ENCODE measurements around the gene RAB17.
A peak's percentile ranks its signal among the peaks of the same experiment; 100 is the strongest.

RAB17 gene

DNA sequence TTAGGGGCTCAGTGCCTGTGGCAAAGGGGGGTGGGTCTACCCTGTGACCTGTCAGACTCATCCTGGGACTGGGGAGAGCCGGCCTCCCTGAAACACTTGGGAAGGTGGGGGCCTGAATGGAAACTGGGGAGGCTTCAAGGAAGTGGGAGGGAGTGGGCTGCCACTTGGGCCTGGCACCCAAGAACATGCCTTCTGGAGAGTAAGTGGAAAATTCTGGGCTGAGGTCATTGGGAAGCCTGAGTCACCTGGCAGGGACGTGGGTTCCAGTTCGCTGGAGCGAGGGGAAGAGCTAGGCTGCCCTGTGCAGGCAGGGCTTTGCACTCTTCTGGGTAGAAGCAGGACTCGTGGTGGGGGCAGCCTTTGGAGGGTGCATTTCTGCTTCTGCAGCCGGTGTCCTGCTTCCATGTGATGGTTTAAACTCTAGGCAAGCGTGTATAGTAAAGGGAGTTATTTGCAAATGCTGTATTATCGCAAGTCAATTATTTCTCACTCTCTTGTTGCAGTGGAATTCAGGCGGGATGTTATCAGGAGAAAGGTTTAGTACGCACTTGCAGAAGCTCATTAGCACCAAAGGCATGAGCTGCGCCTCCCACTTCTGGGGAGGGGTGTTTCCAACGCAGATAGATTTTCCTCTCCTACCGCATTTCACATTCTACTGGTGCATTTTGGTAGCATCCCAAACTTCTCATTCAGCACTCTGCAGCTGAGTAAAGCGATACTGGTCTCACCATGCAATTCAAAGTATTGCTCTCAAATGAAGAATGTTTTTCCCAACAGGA is 40.7 kb upstream of the RAB17 start:
- no peak overlapping the region for H3K4me3 ChIP-seq (ENCODE audit: insufficient read depth, low read depth, low read length)
- H3K4me1 ChIP-seq (ENCODE audit: control insufficient read depth, insufficient read depth, low read length) = peaks cover 9% of the 10 kb centered on the region
- no peaks in the 10 kb centered on the region for H3K9me3 ChIP-seq (ENCODE audit: control insufficient read depth, low read length)
- H3K27ac ChIP-seq (ENCODE audit: insufficient read depth, low read depth, low read length, poor library complexity, severe bottlenecking) = no peak overlapping the region
- H3K36me3 ChIP-seq (ENCODE audit: control insufficient read depth, insufficient read depth, low read length) = no peaks in the 10 kb centered on the region
- peaks cover 28% of the 10 kb centered on the region for H3K27me3 ChIP-seq (ENCODE audit: control insufficient read depth, insufficient read depth, low read length, poor library complexity, severe bottlenecking)
- WGBS, 2 experiments = 92 to 93% methylated on average over 14 of the region's 14 CpGs

DNA sequence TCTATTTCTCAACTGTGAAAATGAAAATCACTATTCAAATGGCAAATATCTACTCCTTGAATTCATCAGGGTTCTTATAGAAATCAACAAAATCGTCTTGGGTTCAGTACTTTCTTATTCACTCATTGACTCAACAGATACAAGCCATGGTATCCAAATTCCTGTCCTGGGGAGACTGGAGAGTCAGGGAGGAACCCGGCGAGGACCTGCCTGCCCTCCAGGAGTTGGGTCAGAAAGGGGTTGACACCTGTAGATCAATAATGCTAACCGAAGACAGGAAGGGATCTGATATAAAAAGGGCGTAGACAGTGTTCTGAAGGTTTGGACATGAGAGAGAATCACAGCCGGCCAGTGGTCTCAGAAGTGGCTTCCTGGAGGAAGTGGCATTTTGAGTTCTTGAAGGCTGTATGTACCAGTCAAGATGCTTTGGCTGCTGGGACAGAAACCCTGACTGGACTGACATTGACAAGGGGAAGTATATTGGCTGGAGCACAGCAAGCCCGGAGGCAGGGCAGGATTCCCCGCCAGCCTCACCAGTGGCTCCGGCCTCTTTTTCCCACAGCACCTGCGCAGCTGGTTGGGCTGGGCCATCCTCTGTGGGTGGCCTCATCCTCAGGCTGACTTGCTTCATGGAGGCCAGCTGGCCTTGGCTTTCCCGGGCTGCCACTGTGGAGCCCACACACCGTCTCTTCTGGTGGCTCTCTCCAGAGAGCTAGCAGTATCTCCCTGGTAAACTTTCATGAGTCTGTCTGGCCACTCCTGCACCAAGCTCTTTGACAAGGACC is 39.9 kb upstream of the RAB17 start:
- 92 to 95% methylated on average over 12 of the region's 12 CpGs for WGBS, 2 experiments
- Histone ChIP-seq H3K4me3 (ENCODE audit: insufficient read depth, low read depth, low read length) (no peak overlapping the region), H3K9me3 (ENCODE audit: control insufficient read depth, low read length) (no peaks in the 10 kb centered on the region), H3K27me3 (ENCODE audit: control insufficient read depth, insufficient read depth, low read length, poor library complexity, severe bottlenecking) (peaks cover 36% of the 10 kb centered on the region), H3K27ac (ENCODE audit: insufficient read depth, low read depth, low read length, poor library complexity, severe bottlenecking) (no peak overlapping the region), H3K36me3 (ENCODE audit: control insufficient read depth, insufficient read depth, low read length) (no peaks in the 10 kb centered on the region), H3K4me1 (ENCODE audit: control insufficient read depth, insufficient read depth, low read length) (peaks cover 9% of the 10 kb centered on the region)

DNA sequence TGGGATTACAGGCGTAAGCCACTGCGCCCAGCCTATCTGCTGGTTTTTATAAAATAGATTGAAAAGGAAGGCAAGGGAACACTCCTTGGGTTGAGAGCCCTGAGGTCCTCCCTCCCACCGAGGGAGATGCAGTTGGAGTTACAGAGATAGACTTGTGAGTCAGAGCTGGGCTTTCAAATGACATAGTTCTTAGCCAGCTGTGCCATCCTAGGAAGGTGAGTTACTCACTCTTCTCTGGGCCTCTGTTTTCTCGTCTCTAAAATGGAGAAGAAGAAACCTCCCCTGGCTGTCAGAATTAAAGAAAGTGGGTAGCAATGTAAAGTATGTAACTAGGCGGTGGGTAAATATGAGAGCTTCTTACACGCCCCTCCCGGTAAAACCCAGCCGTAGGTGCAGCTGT is 39.2 kb upstream of the RAB17 start:
- WGBS, 2 experiments = 92 to 96% methylated on average over 8 of the region's 8 CpGs
- peaks cover 9% of the 10 kb centered on the region for H3K4me1 ChIP-seq (ENCODE audit: control insufficient read depth, insufficient read depth, low read length)
- H3K27me3 ChIP-seq (ENCODE audit: control insufficient read depth, insufficient read depth, low read length, poor library complexity, severe bottlenecking) = peaks cover 36% of the 10 kb centered on the region
- no peaks in the 10 kb centered on the region for H3K36me3 ChIP-seq (ENCODE audit: control insufficient read depth, insufficient read depth, low read length)
- H3K4me3 ChIP-seq (ENCODE audit: insufficient read depth, low read depth, low read length) = no peak overlapping the region
- H3K9me3 ChIP-seq (ENCODE audit: control insufficient read depth, low read length) = no peaks in the 10 kb centered on the region
- H3K27ac ChIP-seq (ENCODE audit: insufficient read depth, low read depth, low read length, poor library complexity, severe bottlenecking) = no peak overlapping the region

DNA sequence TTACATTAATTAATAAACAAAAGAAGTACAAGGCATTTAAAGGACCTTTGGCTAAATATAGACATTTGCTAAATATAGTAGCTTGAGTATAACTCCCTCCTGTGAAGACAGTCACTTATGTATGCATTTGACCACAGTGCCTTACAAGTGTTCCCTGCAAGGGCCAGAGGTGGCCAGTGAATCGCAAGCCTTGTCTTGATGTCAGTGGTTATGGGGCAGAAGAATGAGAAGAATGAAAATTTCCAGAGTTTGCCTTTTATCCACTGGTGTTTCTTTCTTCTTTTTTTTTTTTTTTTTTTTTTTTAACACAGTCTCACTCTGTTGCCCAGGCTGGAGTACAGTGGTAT is 38.6 kb upstream of the RAB17 start:
- Histone ChIP-seq H3K27ac (ENCODE audit: insufficient read depth, low read depth, low read length, poor library complexity, severe bottlenecking) (no peak overlapping the region), H3K4me1 (ENCODE audit: control insufficient read depth, insufficient read depth, low read length) (peaks cover 9% of the 10 kb centered on the region), H3K36me3 (ENCODE audit: control insufficient read depth, insufficient read depth, low read length) (no peaks in the 10 kb centered on the region), H3K4me3 (ENCODE audit: insufficient read depth, low read depth, low read length) (no peak overlapping the region), H3K9me3 (ENCODE audit: control insufficient read depth, low read length) (no peaks in the 10 kb centered on the region), H3K27me3 (ENCODE audit: control insufficient read depth, insufficient read depth, low read length, poor library complexity, severe bottlenecking) (peaks cover 36% of the 10 kb centered on the region)
- WGBS, 2 experiments = 100% methylated on average over 1 of the region's 1 CpG

DNA sequence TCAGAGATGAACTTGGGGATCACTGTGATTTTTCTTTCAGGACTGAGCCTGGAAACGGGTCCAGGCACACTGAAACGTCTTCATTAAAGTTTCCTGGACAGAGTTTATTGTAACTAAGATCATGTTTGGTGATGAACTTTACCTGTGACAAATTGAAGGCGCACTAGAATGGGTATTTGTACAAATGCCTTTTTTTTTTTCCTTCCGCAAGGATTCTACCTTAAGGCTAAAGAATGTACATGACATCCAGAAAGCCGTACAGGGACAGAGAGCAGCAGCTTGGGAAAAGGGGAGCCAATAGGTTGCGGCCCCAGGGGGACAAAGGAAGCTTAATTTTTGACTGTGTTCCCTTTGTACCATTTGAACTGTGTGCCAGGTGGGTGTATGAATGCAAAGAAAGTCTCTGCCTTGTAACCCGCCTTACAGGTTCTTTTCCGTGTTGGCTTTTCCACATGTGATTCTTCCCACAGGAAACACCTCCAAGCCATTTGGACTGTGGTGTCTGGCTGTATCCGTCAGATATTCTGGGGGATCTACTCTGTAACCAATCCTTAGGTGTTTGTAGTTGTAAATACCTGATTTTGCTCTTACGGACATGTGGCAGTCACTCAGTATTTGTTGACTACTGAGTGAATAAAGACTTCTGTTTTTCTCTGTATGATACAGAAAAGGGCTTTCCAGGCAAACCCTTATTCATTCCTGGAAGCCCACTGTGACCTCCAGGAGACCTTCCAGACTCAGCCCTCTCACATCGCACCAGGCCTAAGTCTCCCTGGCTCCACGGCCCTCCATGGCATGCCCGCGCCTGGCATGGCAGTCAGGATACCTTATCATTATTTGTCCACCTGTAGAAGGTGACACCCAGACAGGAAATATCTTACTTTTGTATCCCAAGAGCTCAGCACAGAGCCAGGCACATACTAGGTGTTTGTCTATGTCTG is 38.0 kb upstream of the RAB17 start:
- Histone ChIP-seq H3K4me3 (ENCODE audit: insufficient read depth, low read depth, low read length) (peak overlapping the region; percentile 61), H3K27me3 (ENCODE audit: control insufficient read depth, insufficient read depth, low read length, poor library complexity, severe bottlenecking) (peaks cover 36% of the 10 kb centered on the region), H3K4me1 (ENCODE audit: control insufficient read depth, insufficient read depth, low read length) (peaks cover 9% of the 10 kb centered on the region), H3K27ac (ENCODE audit: insufficient read depth, low read depth, low read length, poor library complexity, severe bottlenecking) (no peak overlapping the region), H3K9me3 (ENCODE audit: control insufficient read depth, low read length) (no peaks in the 10 kb centered on the region), H3K36me3 (ENCODE audit: control insufficient read depth, insufficient read depth, low read length) (no peaks in the 10 kb centered on the region)
- 73 to 78% methylated on average over 13 to 14 of the region's 14 CpGs for WGBS, 2 experiments

DNA sequence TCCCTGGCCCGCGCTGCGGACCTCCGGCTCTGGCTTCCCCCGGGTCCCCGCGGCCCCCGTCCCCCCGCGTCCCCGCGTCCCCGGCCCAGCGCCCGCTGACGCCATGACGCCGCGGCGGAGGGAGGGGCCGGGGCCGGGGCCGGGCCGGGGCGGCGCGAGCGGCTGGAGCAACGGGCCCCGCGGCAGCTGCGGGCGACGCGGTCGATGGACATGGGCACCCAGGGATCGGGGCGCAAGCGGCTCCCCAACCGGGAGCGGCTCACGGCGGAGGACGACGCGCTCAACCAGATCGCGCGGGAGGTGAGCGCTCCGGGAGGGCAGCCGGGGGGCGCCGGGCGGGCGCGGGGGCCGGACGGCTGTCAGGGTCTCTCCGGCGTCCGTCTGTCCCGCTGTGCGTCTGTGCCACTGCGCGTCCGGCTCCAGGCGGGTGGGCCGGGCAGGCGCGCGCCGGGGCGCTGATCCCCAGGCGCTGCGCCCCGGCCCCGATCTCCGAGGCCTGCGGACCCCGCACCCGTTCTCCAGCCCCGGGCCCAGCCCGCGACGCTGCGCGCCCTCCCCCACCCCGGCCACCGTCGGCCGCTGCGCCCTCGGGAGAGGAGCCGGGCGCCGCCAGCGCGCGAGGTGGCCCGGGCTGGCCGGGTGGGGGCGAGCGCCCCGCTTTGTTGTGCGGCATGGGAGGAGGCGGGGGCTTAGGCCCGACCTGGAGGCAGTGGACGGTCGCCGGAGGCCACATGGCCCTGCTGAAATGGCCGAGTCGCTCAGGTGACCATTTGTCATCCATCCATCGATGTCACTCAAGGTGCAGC is 37.1 kb upstream of the RAB17 start, which contains the start of gene LRRFIP1:
TSS of gene LRRFIP1 (plus strand) at position 147 of the 806 bp plus-strand sequence. CDS start at position 205, 58 bp downstream.
- peaks cover 36% of the 10 kb centered on the region for H3K27me3 ChIP-seq (ENCODE audit: control insufficient read depth, insufficient read depth, low read length, poor library complexity, severe bottlenecking)
- WGBS, 2 experiments = 1% methylated on average over 114 of the region's 114 CpGs

DNA sequence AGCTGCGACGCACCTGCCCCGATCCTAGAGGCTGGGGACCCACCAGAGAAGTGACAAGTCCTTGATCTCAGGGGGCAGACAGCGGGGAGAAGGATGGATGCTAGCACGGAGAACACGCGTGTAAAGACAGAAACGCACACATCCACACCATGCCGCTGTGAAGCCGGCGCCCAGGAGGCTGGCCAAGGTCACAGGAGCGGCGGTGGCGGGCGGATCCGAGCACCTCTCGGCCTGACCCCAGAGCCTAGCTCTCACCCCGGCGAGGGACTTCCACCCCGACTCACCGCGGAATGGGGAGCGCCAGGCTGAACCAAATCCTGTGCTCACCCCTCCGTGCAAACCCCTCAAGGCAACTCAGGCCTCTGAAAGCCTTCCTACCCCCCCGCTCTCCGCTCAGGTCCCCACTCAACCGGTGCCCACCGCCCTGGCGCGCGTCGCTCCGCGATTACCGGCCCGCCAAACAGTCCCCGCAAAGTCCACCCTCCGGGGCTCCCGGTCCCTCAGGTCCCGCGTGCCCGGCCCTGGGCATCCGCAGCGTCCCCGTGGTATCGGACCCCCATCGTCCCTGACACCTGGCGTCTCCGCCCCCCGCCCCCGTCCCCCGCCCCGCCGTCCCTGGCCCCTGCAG is 36.4 kb upstream of the RAB17 start:
- no peak overlapping the region for H3K27ac ChIP-seq (ENCODE audit: insufficient read depth, low read depth, low read length, poor library complexity, severe bottlenecking)
- H3K36me3 ChIP-seq (ENCODE audit: control insufficient read depth, insufficient read depth, low read length) = no peaks in the 10 kb centered on the region
- H3K4me1 ChIP-seq (ENCODE audit: control insufficient read depth, insufficient read depth, low read length) = peaks cover 9% of the 10 kb centered on the region
- H3K9me3 ChIP-seq (ENCODE audit: control insufficient read depth, low read length) = no peaks in the 10 kb centered on the region
- peak overlapping the region; percentile 61 for H3K4me3 ChIP-seq (ENCODE audit: insufficient read depth, low read depth, low read length)
- peaks cover 36% of the 10 kb centered on the region for H3K27me3 ChIP-seq (ENCODE audit: control insufficient read depth, insufficient read depth, low read length, poor library complexity, severe bottlenecking)
- WGBS, 2 experiments = 13% methylated on average over 54 of the region's 54 CpGs

More for the DNA sequence above, 37.1 kb upstream of the RAB17 start, which contains the start of gene LRRFIP1:
- no peaks in the 10 kb centered on the region for H3K9me3 ChIP-seq (ENCODE audit: control insufficient read depth, low read length)
- H3K4me1 ChIP-seq (ENCODE audit: control insufficient read depth, insufficient read depth, low read length) = peaks cover 9% of the 10 kb centered on the region
- H3K27ac ChIP-seq (ENCODE audit: insufficient read depth, low read depth, low read length, poor library complexity, severe bottlenecking) = no peak within 1 kb of the TSS
- H3K4me3 ChIP-seq (ENCODE audit: insufficient read depth, low read depth, low read length) = peak within 1 kb of the TSS; percentile 61
- no peaks in the 10 kb centered on the region for H3K36me3 ChIP-seq (ENCODE audit: control insufficient read depth, insufficient read depth, low read length)

DNA sequence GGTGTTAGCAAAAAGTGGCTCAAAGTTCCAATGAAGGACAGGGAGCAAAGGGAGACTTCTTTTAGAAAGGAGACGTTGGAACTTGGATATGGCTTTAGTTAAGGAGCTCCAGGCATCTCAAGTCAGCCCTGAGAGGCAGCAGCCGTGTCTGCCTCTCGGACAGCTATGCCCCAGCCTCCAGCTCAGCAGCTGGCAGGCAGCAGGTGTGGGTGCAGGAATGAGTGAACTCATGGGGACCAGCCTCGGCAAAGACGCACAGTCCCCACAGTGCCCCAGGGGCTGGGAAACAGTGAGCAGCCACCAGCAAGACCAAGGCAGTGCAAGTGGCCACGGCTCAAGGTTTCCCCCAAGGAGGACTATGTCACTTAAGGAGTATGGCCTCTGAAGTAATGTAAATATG is 35.2 kb upstream of the RAB17 start:
- Histone ChIP-seq H3K4me3 (ENCODE audit: insufficient read depth, low read depth, low read length) (no peak overlapping the region), H3K27ac (ENCODE audit: insufficient read depth, low read depth, low read length, poor library complexity, severe bottlenecking) (no peak overlapping the region), H3K4me1 (ENCODE audit: control insufficient read depth, insufficient read depth, low read length) (peaks cover 9% of the 10 kb centered on the region), H3K27me3 (ENCODE audit: control insufficient read depth, insufficient read depth, low read length, poor library complexity, severe bottlenecking) (peaks cover 36% of the 10 kb centered on the region), H3K36me3 (ENCODE audit: control insufficient read depth, insufficient read depth, low read length) (no peaks in the 10 kb centered on the region), H3K9me3 (ENCODE audit: control insufficient read depth, low read length) (no peaks in the 10 kb centered on the region)
- 88 to 94% methylated on average over 6 of the region's 6 CpGs for WGBS, 2 experiments

DNA sequence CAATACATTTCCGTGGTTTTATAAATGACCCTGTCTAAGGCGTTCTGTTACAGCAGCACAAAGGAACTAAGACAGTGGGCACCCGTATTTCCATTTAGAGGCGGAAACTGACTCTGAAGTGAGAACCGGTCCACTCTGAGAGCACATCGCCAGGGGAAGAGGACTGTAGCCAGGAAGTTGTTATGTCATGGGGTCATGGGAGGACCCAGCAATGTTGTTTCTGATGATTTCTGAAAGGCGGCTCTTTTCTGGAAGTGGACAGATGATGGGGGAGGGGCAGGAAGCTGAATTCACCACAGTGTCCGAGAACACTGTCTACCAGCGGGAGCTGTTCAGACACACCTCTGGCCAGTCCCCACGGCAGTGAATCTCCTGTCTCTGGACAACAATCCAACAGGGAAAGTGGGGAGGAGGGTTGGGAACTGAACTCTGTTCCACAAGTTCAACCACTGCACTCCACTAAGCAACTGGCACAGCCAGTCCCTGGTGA is 34.7 kb upstream of the RAB17 start:
- Histone ChIP-seq H3K4me1 (ENCODE audit: control insufficient read depth, insufficient read depth, low read length) (peaks cover 9% of the 10 kb centered on the region), H3K4me3 (ENCODE audit: insufficient read depth, low read depth, low read length) (no peak overlapping the region), H3K27me3 (ENCODE audit: control insufficient read depth, insufficient read depth, low read length, poor library complexity, severe bottlenecking) (peaks cover 36% of the 10 kb centered on the region), H3K27ac (ENCODE audit: insufficient read depth, low read depth, low read length, poor library complexity, severe bottlenecking) (no peak overlapping the region), H3K36me3 (ENCODE audit: control insufficient read depth, insufficient read depth, low read length) (no peaks in the 10 kb centered on the region), H3K9me3 (ENCODE audit: control insufficient read depth, low read length) (no peaks in the 10 kb centered on the region)
- 95 to 96% methylated on average over 10 of the region's 10 CpGs for WGBS, 2 experiments

All from ectodermal cell (in vitro differentiated cells).